Measurements from ENCODE around the gene DNAJC22. TPM values are rescaled to one million over a fixed set of nuclear protein-coding genes. Genes with fewer than 3 reads are reported as not detected.
A peak's percentile ranks its signal among the peaks of the same experiment; 100 is the strongest.

DNAJC22 gene
- total RNA-seq, result 0.55 and 0.99 TPM in 2 replicates
- long read RNA-seq, partial matches to known transcripts, result 1 of 2 reads
- long read RNA-seq, other reads (novel, unspliced or antisense), result 1 of 2 reads

DNA sequence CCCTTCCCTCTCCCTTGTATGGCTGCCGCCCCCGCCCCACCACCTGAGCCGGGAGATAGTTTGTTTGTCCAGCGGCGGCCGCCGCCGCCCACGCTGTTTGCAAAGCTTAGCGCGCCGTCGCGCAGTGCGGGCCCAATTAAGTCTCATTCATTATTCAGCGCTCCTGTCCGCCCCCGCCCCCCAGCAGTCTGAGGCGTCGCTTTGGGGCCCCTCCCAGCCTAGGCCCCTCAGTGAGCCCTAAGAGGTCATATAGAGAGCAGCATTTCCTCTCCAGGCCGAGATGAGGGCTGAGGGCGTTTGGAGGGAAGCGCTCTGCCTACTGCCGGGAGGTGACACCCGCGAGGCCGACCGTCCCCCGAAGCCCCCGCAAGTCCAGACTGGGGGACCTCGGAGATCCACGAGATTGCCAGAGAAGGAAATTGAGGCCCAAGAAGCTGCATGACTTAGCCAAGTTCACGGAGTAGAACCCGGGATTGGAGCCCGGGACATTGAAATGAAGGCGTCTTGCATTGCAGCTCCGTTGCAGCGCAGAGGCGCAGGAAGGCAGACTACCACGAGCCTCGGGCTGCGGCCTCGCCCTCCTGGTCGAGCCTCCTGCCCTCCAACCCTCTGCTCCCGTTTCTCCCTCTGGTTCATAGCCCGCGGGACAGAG lies at the start of gene DNAJC22:
DNAJC22 (plus strand) TSS at position 230 of the 652 bp plus-strand sequence. CDS start 1,985 bp downstream, outside the sequence.
- H3K27ac Mint-ChIP-seq (ENCODE audit: unreplicated experiment), result no peak within 1 kb of the TSS
- H3K4me3 Mint-ChIP-seq (ENCODE audit: unreplicated experiment), result peak within 1 kb of the TSS; percentile 66
- DNase-seq (ENCODE audit: extremely low spot score, unreplicated experiment), result no peak
- TF ChIP-seq, protein P1, sequence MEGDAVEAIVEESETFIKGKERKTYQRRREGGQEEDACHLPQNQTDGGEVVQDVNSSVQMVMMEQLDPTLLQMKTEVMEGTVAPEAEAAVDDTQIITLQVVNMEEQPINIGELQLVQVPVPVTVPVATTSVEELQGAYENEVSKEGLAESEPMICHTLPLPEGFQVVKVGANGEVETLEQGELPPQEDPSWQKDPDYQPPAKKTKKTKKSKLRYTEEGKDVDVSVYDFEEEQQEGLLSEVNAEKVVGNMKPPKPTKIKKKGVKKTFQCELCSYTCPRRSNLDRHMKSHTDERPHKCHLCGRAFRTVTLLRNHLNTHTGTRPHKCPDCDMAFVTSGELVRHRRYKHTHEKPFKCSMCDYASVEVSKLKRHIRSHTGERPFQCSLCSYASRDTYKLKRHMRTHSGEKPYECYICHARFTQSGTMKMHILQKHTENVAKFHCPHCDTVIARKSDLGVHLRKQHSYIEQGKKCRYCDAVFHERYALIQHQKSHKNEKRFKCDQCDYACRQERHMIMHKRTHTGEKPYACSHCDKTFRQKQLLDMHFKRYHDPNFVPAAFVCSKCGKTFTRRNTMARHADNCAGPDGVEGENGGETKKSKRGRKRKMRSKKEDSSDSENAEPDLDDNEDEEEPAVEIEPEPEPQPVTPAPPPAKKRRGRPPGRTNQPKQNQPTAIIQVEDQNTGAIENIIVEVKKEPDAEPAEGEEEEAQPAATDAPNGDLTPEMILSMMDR (IDR thresholded peaks at IDR 0.05), result no peak
- H3K9me3 Mint-ChIP-seq (ENCODE audit: unreplicated experiment), result no peaks in the 10 kb centered on the region
- no peaks in the 10 kb centered on the region for H3K36me3 Mint-ChIP-seq (ENCODE audit: unreplicated experiment)
- H3K4me1 Mint-ChIP-seq (ENCODE audit: unreplicated experiment), result peaks cover 40% of the 10 kb centered on the region
- H3K27me3 Mint-ChIP-seq (ENCODE audit: unreplicated experiment), result peaks cover 30% of the 10 kb centered on the region

DNA sequence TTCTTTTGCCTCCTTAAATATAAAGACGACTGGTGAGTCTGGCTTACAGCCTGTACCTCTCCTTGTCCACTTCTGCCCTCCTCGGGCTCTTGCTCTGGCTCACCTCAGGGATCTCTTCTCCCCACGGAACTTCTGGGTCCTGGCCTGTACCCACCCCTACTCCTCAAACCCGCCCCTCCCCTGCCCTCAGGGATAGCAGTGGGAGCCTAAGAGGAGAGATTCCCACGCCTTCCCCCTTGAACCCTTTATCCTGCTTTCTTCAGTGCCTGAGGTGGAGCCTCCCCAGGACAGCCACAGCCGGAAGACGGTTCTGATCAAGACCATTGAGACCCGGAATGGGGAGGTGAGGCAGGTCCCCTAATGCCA lies 49.0 kb upstream of the DNAJC22 start:
- Mint-ChIP-seq H3K4me1 (ENCODE audit: unreplicated experiment) (peaks cover 12% of the 10 kb centered on the region), H3K9me3 (ENCODE audit: unreplicated experiment) (no peaks in the 10 kb centered on the region), H3K4me3 (ENCODE audit: unreplicated experiment) (no peak overlapping the region), H3K36me3 (ENCODE audit: unreplicated experiment) (peaks cover 2% of the 10 kb centered on the region), H3K27me3 (ENCODE audit: unreplicated experiment) (peaks cover 50% of the 10 kb centered on the region), H3K27ac (ENCODE audit: unreplicated experiment) (no peak overlapping the region)
- DNase-seq (ENCODE audit: extremely low spot score, unreplicated experiment), result no peak
- TF ChIP-seq, protein P1 (IDR thresholded peaks at IDR 0.05), result no peak

DNA sequence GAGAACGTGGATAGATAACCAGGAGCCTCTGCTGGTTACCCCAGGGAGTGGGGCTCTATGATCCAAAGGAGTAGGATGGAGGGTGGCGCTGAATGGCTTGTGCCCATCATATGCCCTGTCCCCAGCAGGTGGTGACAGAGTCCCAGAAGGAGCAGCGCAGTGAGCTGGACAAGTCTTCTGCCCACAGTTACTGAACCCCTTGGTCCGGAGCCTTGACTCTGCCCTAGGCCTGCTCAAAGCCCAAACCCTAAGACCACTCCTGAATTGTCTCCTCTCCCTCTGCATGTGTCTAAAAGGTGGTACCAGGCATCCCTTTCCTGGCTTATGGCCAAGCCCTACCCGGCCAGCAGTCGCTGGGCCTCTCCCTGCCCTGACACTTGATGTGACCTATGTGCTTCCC lies 48.5 kb upstream of the DNAJC22 start:
- TF ChIP-seq, protein P1 (IDR thresholded peaks at IDR 0.05), result peak; percentile 9
- no peak for DNase-seq (ENCODE audit: extremely low spot score, unreplicated experiment)
- peaks cover 2% of the 10 kb centered on the region for H3K36me3 Mint-ChIP-seq (ENCODE audit: unreplicated experiment)
- peaks cover 12% of the 10 kb centered on the region for H3K4me1 Mint-ChIP-seq (ENCODE audit: unreplicated experiment)
- no peak overlapping the region for H3K27ac Mint-ChIP-seq (ENCODE audit: unreplicated experiment)
- no peaks in the 10 kb centered on the region for H3K9me3 Mint-ChIP-seq (ENCODE audit: unreplicated experiment)
- H3K4me3 Mint-ChIP-seq (ENCODE audit: unreplicated experiment), result no peak overlapping the region
- H3K27me3 Mint-ChIP-seq (ENCODE audit: unreplicated experiment), result peaks cover 55% of the 10 kb centered on the region

DNA sequence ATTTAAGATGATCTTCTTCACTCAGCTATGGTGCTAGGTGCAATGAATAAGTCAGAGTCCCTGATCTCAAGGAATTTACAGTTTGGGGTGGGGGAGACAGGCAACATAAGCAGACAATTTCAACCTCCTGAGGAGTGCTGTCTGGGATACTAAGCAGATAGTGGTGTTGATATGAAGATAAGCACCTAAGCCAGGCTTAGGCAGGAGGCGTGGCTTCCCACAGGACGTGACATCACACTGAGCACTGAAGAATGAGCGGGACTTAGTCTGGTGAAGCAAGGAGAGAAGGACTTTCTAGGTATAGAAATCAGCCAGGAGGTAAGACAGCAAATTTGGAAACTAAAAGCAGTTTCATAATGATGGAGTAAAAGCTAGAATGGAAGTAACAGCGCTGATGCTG lies 44.9 kb upstream of the DNAJC22 start:
- Mint-ChIP-seq H3K27ac (ENCODE audit: unreplicated experiment) (no peak overlapping the region), H3K9me3 (ENCODE audit: unreplicated experiment) (no peaks in the 10 kb centered on the region), H3K36me3 (ENCODE audit: unreplicated experiment) (peaks cover 2% of the 10 kb centered on the region), H3K27me3 (ENCODE audit: unreplicated experiment) (peaks cover 57% of the 10 kb centered on the region), H3K4me3 (ENCODE audit: unreplicated experiment) (no peak overlapping the region), H3K4me1 (ENCODE audit: unreplicated experiment) (peaks cover 10% of the 10 kb centered on the region)
- no peak for DNase-seq (ENCODE audit: extremely low spot score, unreplicated experiment)
- TF ChIP-seq, protein P1 (IDR thresholded peaks at IDR 0.05), result no peak

DNA sequence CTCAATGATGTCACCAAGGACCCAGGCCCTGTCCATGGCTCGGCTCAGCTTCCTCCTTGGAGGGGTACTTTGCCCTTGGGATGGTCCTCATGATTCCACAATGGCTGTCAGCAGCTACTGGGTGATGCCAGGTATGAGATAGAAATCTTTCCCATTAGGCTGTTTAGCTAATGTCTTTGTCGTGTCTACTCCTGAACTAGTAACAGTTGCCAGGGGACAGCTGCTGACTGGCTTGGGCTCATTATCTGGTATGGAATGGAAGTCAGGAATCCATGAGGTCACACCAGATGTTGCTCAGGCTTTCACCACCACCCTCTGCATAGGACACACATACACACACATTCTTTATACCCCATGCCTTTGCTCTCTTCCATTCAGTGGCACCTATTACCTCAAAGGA lies 42.5 kb upstream of the DNAJC22 start:
- no peaks in the 10 kb centered on the region for H3K9me3 Mint-ChIP-seq (ENCODE audit: unreplicated experiment)
- DNase-seq (ENCODE audit: extremely low spot score, unreplicated experiment), result no peak
- TF ChIP-seq, protein P1 (IDR thresholded peaks at IDR 0.05), result no peak
- H3K4me1 Mint-ChIP-seq (ENCODE audit: unreplicated experiment), result no peaks in the 10 kb centered on the region
- no peaks in the 10 kb centered on the region for H3K36me3 Mint-ChIP-seq (ENCODE audit: unreplicated experiment)
- peaks cover 56% of the 10 kb centered on the region for H3K27me3 Mint-ChIP-seq (ENCODE audit: unreplicated experiment)
- H3K27ac Mint-ChIP-seq (ENCODE audit: unreplicated experiment), result no peak overlapping the region
- H3K4me3 Mint-ChIP-seq (ENCODE audit: unreplicated experiment), result no peak overlapping the region

Data from osteocyte (in vitro differentiated cells).